GM19467 (cell line): ENCODE data around the gene NHSL2.
"Not testable (repeated sequence)": the region's sequence is repeated elsewhere in the genome, so short reads cannot be mapped to it uniquely, and the experiment has no call there.

ENCODE experiments used
- ATAC-seq: cut with Tn5 transposase; IDR thresholded peaks from one replicate; pipeline ENCODE4 v1.9.1; 2021; ENCODE audit warnings: mild to moderate bottlenecking, moderate library complexity; ENCODE audit not compliant: unreplicated experiment

The NHSL2 gene

GRCh38 chrX:72145181-72145580 is 234.5 kb downstream of the NHSL2 start:
- no peak for ATAC-seq

GRCh38 chrX:72146527-72146926 is 235.9 kb downstream of the NHSL2 start:
- no peak for ATAC-seq

- no peak for ATAC-seq
Measured at GRCh38 chrX:72158773-72159172, 248.1 kb downstream of the NHSL2 start.

GRCh38 chrX:72159769-72160168 is 249.1 kb downstream of the NHSL2 start:
- ATAC-seq, result no peak

GRCh38 chrX:72165551-72165950 is 254.9 kb downstream of the NHSL2 start:
- ATAC-seq, result no peak

GRCh38 chrX:72169008-72169728 is 258.5 kb downstream of the NHSL2 start:
- no peak for ATAC-seq

- not testable (repeated sequence) for ATAC-seq
Measured at GRCh38 chrX:72176289-72176688, 265.6 kb downstream of the NHSL2 start.

- ATAC-seq, result no peak
Measured at GRCh38 chrX:72176981-72177380, 266.3 kb downstream of the NHSL2 start.

- no peak for ATAC-seq
Measured at GRCh38 chrX:72180539-72180938, 269.9 kb downstream of the NHSL2 start.

GRCh38 chrX:72181178-72182125 is 270.8 kb downstream of the NHSL2 start, which contains the start of gene PIN4:
Gene PIN4, plus strand, starts transcription at chrX:72181757. Its CDS starts 29 bp downstream, at chrX:72181786.
- ATAC-seq, result peak; percentile 92

- no peak for ATAC-seq
Measured at GRCh38 chrX:72182924-72183323, 272.3 kb downstream of the NHSL2 start.

GRCh38 chrX:72201836-72202536 is 291.3 kb downstream of the NHSL2 start:
- no peak for ATAC-seq
